H1 (cell line): ENCODE results near the gene RIPPLY3. TPM values are rescaled to one million over a fixed set of nuclear protein-coding genes. Genes with fewer than 3 reads are reported as not detected.

Experiments
- CTCF ChIA-PET: fragments of 300-600 bp; sonication (Branson Sonifier 250); formaldehyde crosslinking; loops from one replicate; lab custom pipeline; 2021; ENCODE audit not compliant: partially characterized antibody; lab: Charles Lee
- POLR2A ChIA-PET: fragments of 300-600 bp; sonication (Branson Sonifier 250); formaldehyde crosslinking; loops from one replicate; lab custom pipeline; 2021; ENCODE audit warnings: inconsistent platforms; ENCODE audit not compliant: partially characterized antibody; lab: Charles Lee
- DNase-seq, 2 experiments: peaks; one replicate each; pipeline versions ENCODE4 v3.0.0 to v3.0.0-alpha.2; 2010 to 2022; ENCODE audit warnings: low spot score in 2 of 2, low read depth in 1 of 2, mixed read lengths in 1 of 2
- FAIRE-seq: peaks from 2 replicates; lab custom pipeline; 2011; peaks lifted over from hg19 to GRCh38; lab: Jason Lieb, UNC
- H2AFZ ChIP-seq: 2 replicates; pipeline ENCODE4 v1.8.1; 2012; ENCODE audit warnings: low read length, inconsistent platforms
- H2AK5ac ChIP-seq: 2 replicates; pipeline ENCODE4 v1.6.1; 2013; ENCODE audit warnings: low read depth, low read length
- H2BK120ac ChIP-seq: replicated peaks from 2 replicates; pipeline ENCODE3; 2013; ENCODE audit warnings: low read depth, low read length, inconsistent platforms
- H2BK12ac ChIP-seq: 2 replicates; pipeline ENCODE4 v1.6.1; 2013; ENCODE audit warnings: low read depth, low read length
- H2BK15ac ChIP-seq: 2 replicates; pipeline ENCODE4 v1.6.1; 2013; ENCODE audit warnings: low read length
- H2BK20ac ChIP-seq: 2 replicates; pipeline ENCODE4 v1.6.1; 2013; ENCODE audit warnings: low read length
- H2BK5ac ChIP-seq: 2 replicates; pipeline ENCODE4 v1.6.1; 2013; ENCODE audit warnings: low read depth, low read length
- H3K14ac ChIP-seq: 2 replicates; pipeline ENCODE4 v1.6.1; 2013; ENCODE audit warnings: inconsistent platforms; ENCODE audit not compliant: insufficient read length
- H3K18ac ChIP-seq: 2 replicates; pipeline ENCODE4 v1.6.1; 2013; ENCODE audit warnings: low read length; ENCODE audit errors: extremely low read depth
- H3K23ac ChIP-seq: 2 replicates; pipeline ENCODE4 v1.6.1; 2013; ENCODE audit warnings: inconsistent platforms; ENCODE audit not compliant: insufficient read length
- H3K23me2 ChIP-seq: 2 replicates; pipeline ENCODE4 v1.6.1; 2013; ENCODE audit warnings: low read depth, low read length
- H3K27ac ChIP-seq: 2 replicates; pipeline ENCODE4 v1.6.1; 2011; ENCODE audit warnings: low read depth, low read length, inconsistent platforms
- H3K27me3 ChIP-seq, 4 experiments: replicated peaks in 1 of 4; 1 replicate in 1 of 4; 2 replicates in 3 of 4; pipeline versions ENCODE4 v1.6.1 to v1.8.1; 2011 to 2013; ENCODE audit warnings: low read length in 3 of 4, mild to moderate bottlenecking in 3 of 4, inconsistent platforms in 2 of 4, mixed read lengths in 2 of 4, moderate library complexity in 1 of 4; ENCODE audit not compliant: control insufficient read depth in 3 of 4, insufficient read depth in 3 of 4; ENCODE audit errors: extremely low read depth in 1 of 4
- H3K36me3 ChIP-seq, 4 experiments: 2 replicates each; pipeline versions ENCODE4 v1.6.1 to v1.8.1; 2011 to 2013; ENCODE audit warnings: mild to moderate bottlenecking in 4 of 4, low read length in 3 of 4, moderate library complexity in 2 of 4, control low read depth in 1 of 4, inconsistent platforms in 1 of 4; ENCODE audit not compliant: insufficient read depth in 4 of 4, control insufficient read depth in 2 of 4
- H3K4ac ChIP-seq: replicated peaks from 2 replicates; pipeline ENCODE3; 2013; ENCODE audit warnings: low read length, low read depth, mixed read lengths, inconsistent platforms; ENCODE audit not compliant: insufficient read length
- H3K4me1 ChIP-seq, 4 experiments: replicated peaks in 1 of 4; 1 replicate in 1 of 4; 2 replicates in 3 of 4; pipeline versions ENCODE4 v1.6.1 to v1.8.1; 2011 to 2013; ENCODE audit warnings: low read length in 3 of 4, inconsistent platforms in 2 of 4, mixed read lengths in 1 of 4; ENCODE audit not compliant: insufficient read depth in 4 of 4, control insufficient read depth in 3 of 4
- H3K4me2 ChIP-seq, 2 experiments: 2 replicates each; pipeline versions ENCODE4 v1.6.1 to v1.8.1; 2011 to 2013; ENCODE audit warnings: low read depth in 2 of 2, low read length in 2 of 2, control low read depth in 1 of 2, inconsistent platforms in 1 of 2, mild to moderate bottlenecking in 1 of 2; ENCODE audit not compliant: insufficient read depth in 1 of 2
- H3K4me3 ChIP-seq, 4 experiments: fragments of 200-600, 300-600 bp in 1 of 4; sonication (generic), shearing (Covaris generic), sonication (Bioruptor Twin) in 1 of 4; 2 replicates each; pipeline versions ENCODE4 v1.5.1 to v1.8.1; 2011 to 2016; ENCODE audit warnings: low read length in 4 of 4, low read depth in 3 of 4, control low read depth in 2 of 4, inconsistent platforms in 2 of 4, mild to moderate bottlenecking in 2 of 4, mixed read lengths in 1 of 4, moderate library complexity in 1 of 4; ENCODE audit not compliant: insufficient read depth in 2 of 4; ENCODE audit errors: extremely low read depth in 1 of 4
- H3K56ac ChIP-seq: replicated peaks from 2 replicates; pipeline ENCODE3; 2013; ENCODE audit warnings: low read depth, mild to moderate bottlenecking, mixed read lengths, low read length, inconsistent platforms; ENCODE audit not compliant: insufficient read length
- H3K79me1 ChIP-seq: 2 replicates; pipeline ENCODE4 v1.6.1; 2013; ENCODE audit warnings: low read depth, low read length, control low read depth
- H3K79me2 ChIP-seq, 2 experiments: 2 replicates each; pipeline versions ENCODE4 v1.6.1 to v1.8.1; 2012 to 2013; ENCODE audit warnings: low read length in 2 of 2, mild to moderate bottlenecking in 2 of 2, inconsistent platforms in 1 of 2; ENCODE audit not compliant: insufficient read depth in 2 of 2, control insufficient read depth in 1 of 2
- H3K9ac ChIP-seq, 4 experiments: replicated peaks in 1 of 4; 1 replicate in 1 of 4; 2 replicates in 3 of 4; pipeline versions ENCODE4 v1.6.1 to v1.8.1; 2011 to 2013; ENCODE audit warnings: low read depth in 3 of 4, low read length in 3 of 4, control low read depth in 2 of 4, mild to moderate bottlenecking in 2 of 4, moderate library complexity in 2 of 4, inconsistent platforms in 1 of 4; ENCODE audit errors: extremely low read depth in 1 of 4
- H3K9me3 ChIP-seq, 2 experiments: 2 replicates each; pipeline versions ENCODE4 v1.6.1 to v1.8.1; 2012 to 2013; ENCODE audit warnings: mild to moderate bottlenecking in 2 of 2, moderate library complexity in 2 of 2, control low read depth in 1 of 2, inconsistent platforms in 1 of 2, low read depth in 1 of 2, low read length in 1 of 2, mixed read lengths in 1 of 2; ENCODE audit not compliant: insufficient read depth in 2 of 2
- H4K20me1 ChIP-seq, 2 experiments: replicated peaks in 1 of 2; 2 replicates each; pipeline versions ENCODE3 to v1.8.1; 2011 to 2013; ENCODE audit warnings: inconsistent platforms in 2 of 2, low read length in 2 of 2, mild to moderate bottlenecking in 1 of 2; ENCODE audit not compliant: insufficient read depth in 2 of 2, control insufficient read depth in 1 of 2
- H4K5ac ChIP-seq: 2 replicates; pipeline ENCODE4 v1.6.1; 2013; ENCODE audit warnings: low read length, low read depth, mixed read lengths, inconsistent platforms; ENCODE audit not compliant: insufficient read length
- H4K8ac ChIP-seq: 2 replicates; pipeline ENCODE4 v1.8.0; 2013; ENCODE audit warnings: mild to moderate bottlenecking, moderate library complexity, low read length, inconsistent platforms; ENCODE audit not compliant: insufficient read depth; ENCODE audit errors: extremely low read depth
- H4K91ac ChIP-seq: replicated peaks from 2 replicates; pipeline ENCODE3; 2013; ENCODE audit warnings: low read length, mixed read lengths, inconsistent platforms; ENCODE audit not compliant: insufficient read length
- BCL11A ChIP-seq, 2 experiments: IDR thresholded peaks; one replicate each; pipeline ENCODE4 v1.6.1; 2011; ENCODE audit warnings: low read depth in 2 of 2, low read length in 2 of 2, mild to moderate bottlenecking in 2 of 2
- NRF1 ChIP-seq: IDR thresholded peaks from 2 replicates; pipeline ENCODE4 v1.6.1; 2011; ENCODE audit warnings: mild to moderate bottlenecking, low read depth, low read length, improper control_type of control experiment
- RXRA ChIP-seq: IDR thresholded peaks from 2 replicates; pipeline ENCODE4 v1.6.1; 2011; ENCODE audit warnings: low read depth, mild to moderate bottlenecking, low read length, moderate library complexity; ENCODE audit not compliant: insufficient read depth
- SP1 ChIP-seq: IDR thresholded peaks from 2 replicates; pipeline ENCODE4 v1.6.1; 2011; ENCODE audit warnings: low read depth, low read length
- SP2 ChIP-seq: IDR thresholded peaks from 2 replicates; pipeline ENCODE4 v1.6.1; 2012; ENCODE audit warnings: mild to moderate bottlenecking, low read length, inconsistent platforms
- WGBS, 2 experiments: shearing (Covaris generic) in 1 of 2; methylation state at CpG; one replicate each; pipeline versions ENCODE4 v1.1.6 to v1.1.7; 2013 to 2015; ENCODE audit warnings: low lambda C conversion rate in 2 of 2, mixed read lengths in 2 of 2, inconsistent platforms in 1 of 2, low coverage in 1 of 2, missing lambda C conversion rate in 1 of 2; ENCODE audit not compliant: insufficient replicate concordance in 2 of 2, insufficient coverage in 1 of 2, insufficient read length in 1 of 2; ENCODE audit errors: extremely low coverage in 1 of 2, missing lambda C conversion rate in 1 of 2; 5-methylcytosine and 5-hydroxymethylcytosine counted together
- polyA plus RNA-seq, 7 experiments: library from polyadenylated mRNA; depleted of rRNA in 3 of 7; stranded (reverse) in 5 of 7; unstranded in 2 of 7; fragments of >200 nt in 5 of 7; fragments of 200-250 nt in 2 of 7; gene quantifications; 1 replicate in 5 of 7; 2 replicates in 1 of 7; 4 replicates in 1 of 7; pipeline versions ENCODE4 v1.2.1 to v1.2.3, GENCODE V29; 2011 to 2013; ENCODE audit warnings: missing spikeins in 2 of 7, mixed read lengths in 2 of 7
- total RNA-seq: library from RNA; stranded (reverse); fragmentation: NEBNext Ultra II Directional; extraction: Animal tissue kit (Norgen Biotek cat#: 25700); gene quantifications from 2 replicates; pipeline ENCODE4 v1.2.1, GENCODE V29; 2021

RIPPLY3 gene
- total and polyA plus RNA-seq, 2 of the 8 experiments (the other 6 are each of a cell fraction or from before 2014, with no cell fraction given): 2.0 to 2.2 TPM

- FAIRE-seq (no peak), DNase-seq (no peak)
- no peak overlapping the region for H2BK15ac ChIP-seq
- H4K8ac ChIP-seq: no peak overlapping the region
- H4K91ac ChIP-seq: no peak overlapping the region
- no peak overlapping the region for H2AFZ ChIP-seq
- H3K4ac ChIP-seq: no peak overlapping the region
- no peak overlapping the region for H3K14ac ChIP-seq
- no peaks in the 10 kb centered on the region for H3K79me1 ChIP-seq
- no peak overlapping the region for H2BK20ac ChIP-seq
- H3K56ac ChIP-seq: no peak overlapping the region
- no peak overlapping the region for H3K4me2 ChIP-seq
- no peak overlapping the region for H3K23ac ChIP-seq
- no peak overlapping the region for H2BK12ac ChIP-seq
- H4K5ac ChIP-seq: no peak overlapping the region
- no peak overlapping the region for H2BK5ac ChIP-seq
- no peak overlapping the region for H3K9ac ChIP-seq
- H3K27me3 ChIP-seq: peaks cover 0 to 8% (median 2%) of the 10 kb centered on the region in 4 experiments; a peak in 5 of 7 replicates
- no peak overlapping the region for H3K4me3 ChIP-seq
- CTCF ChIA-PET: no interaction called here
- no peak overlapping the region for H3K18ac ChIP-seq
- POLR2A ChIA-PET: no interaction called here
- H3K36me3 ChIP-seq: no peaks in the 10 kb centered on the region
- H4K20me1 ChIP-seq: no peaks in the 10 kb centered on the region
- WGBS, 2 experiments: 91% methylated on average over 4 of the region's 4 CpGs; no CpG with 5 or more reads in 1 of the 2 experiments
- H3K4me1 ChIP-seq: no peaks in the 10 kb centered on the region
- H2BK120ac ChIP-seq: no peak overlapping the region
- H2AK5ac ChIP-seq: no peak overlapping the region
- H3K27ac ChIP-seq: no peak overlapping the region
- H3K9me3 ChIP-seq: no peaks in the 10 kb centered on the region
- no peaks in the 10 kb centered on the region for H3K23me2 ChIP-seq
- no peaks in the 10 kb centered on the region for H3K79me2 ChIP-seq
- TF ChIP-seq SP1 (no peak), RXRA (no peak), BCL11A (IDR thresholded peaks at IDR 0.05; ENCODE audit: low read depth in 2 of 2, low read length in 2 of 2) (no peak), SP2 (no peak), NRF1 (no peak)
These were observed 26.5 kb downstream of the RIPPLY3 start for GRCh38 chr21:37032877-37033471.
